Tibial nerve (tissue), 4 donors: ENCODE results near the gene LAT. TPM values are rescaled to one million over a fixed set of nuclear protein-coding genes. Genes with fewer than 3 reads are reported as not detected.

Experiments used
- DNase-seq, 2 donors: peaks; one replicate each; pipeline ENCODE4 v3.0.0-alpha.2; 2019; ENCODE audit warnings: low spot score in 2 of 2
- H3K27ac ChIP-seq, 4 donors: fragments of 200-600 bp; sonication (generic) in 3 of 4; one replicate each; pipeline ENCODE4 v1.5.1; 2017 to 2019; ENCODE audit warnings: mild to moderate bottlenecking in 1 of 4
- H3K27me3 ChIP-seq, 2 donors: fragments of 200-600 bp; sonication (generic) in 1 of 2; one replicate each; pipeline versions ENCODE4 v1.5.1 to v1.6.0; 2017 to 2019
- H3K36me3 ChIP-seq, 3 donors: fragments of 200-600 bp; sonication (generic); one replicate each; pipeline ENCODE4 v1.5.1; 2018 to 2019
- H3K4me1 ChIP-seq, 4 donors: fragments of 200-600 bp; sonication (generic) in 3 of 4; one replicate each; pipeline ENCODE4 v1.5.1; 2017 to 2019
- H3K4me3 ChIP-seq, 4 donors: fragments of 200-600 bp; sonication (generic) in 3 of 4; one replicate each; pipeline ENCODE4 v1.5.1; 2017 to 2019; ENCODE audit warnings: mild to moderate bottlenecking in 1 of 4, moderate library complexity in 1 of 4
- H3K9me3 ChIP-seq, 4 donors: fragments of 200-600 bp; sonication (generic) in 3 of 4; one replicate each; pipeline ENCODE4 v1.5.1; 2017 to 2019
- CTCF ChIP-seq, 5 experiments: fragments of 200-600 bp in 3 of 5; fragments of 450-650 bp in 2 of 5; sonication (generic) in 3 of 5; IDR thresholded peaks; one replicate each; pipeline ENCODE4 v1.5.1; 2016 to 2019; ENCODE audit warnings: antibody characterized with exemption in 5 of 5, mild to moderate bottlenecking in 3 of 5, moderate library complexity in 2 of 5
- EP300 ChIP-seq, 2 donors: sonication (generic); formaldehyde crosslinking; IDR thresholded peaks; one replicate each; pipeline ENCODE4 v1.6.1; 2017; ENCODE audit warnings: antibody characterized with exemption in 2 of 2, mild to moderate bottlenecking in 1 of 2
- POLR2A ChIP-seq, 2 donors: fragments of 450-650 bp; IDR thresholded peaks; one replicate each; pipeline ENCODE4 v1.6.1; 2017; ENCODE audit warnings: antibody characterized with exemption in 2 of 2, mild to moderate bottlenecking in 2 of 2, moderate library complexity in 2 of 2
- WGBS, 2 donors: methylation state at CpG; one replicate each; pipeline ENCODE4 v1.1.5; 2018; 5-methylcytosine and 5-hydroxymethylcytosine counted together
- total RNA-seq, 4 donors: library from RNA; depleted of rRNA; stranded (reverse); fragments of >200 nt; gene quantifications; one replicate each; pipeline ENCODE4 v1.1.0, GENCODE V29; 2016

LAT gene
- total RNA-seq: 10 to 100 TPM in 3 of 4 donors, 1 to 10 TPM in 1; 9.4 to 15.3 (median 12.4) TPM

GRCh38 chr16:28984619-28985135 lies at the start of gene LAT:
LAT (plus strand) TSS chr16:28985052; CDS start chr16:28985418, 366 bp downstream.
- WGBS, 2 donors: 65 to 72% methylated on average over 5 to 23 of the region's 24 CpGs
- H3K4me1 ChIP-seq: no peaks in the 10 kb centered on the region
- peaks cover 2 to 100% (median 19%) of the 10 kb centered on the region in 3 donors for H3K36me3 ChIP-seq
- TF ChIP-seq CTCF (IDR thresholded peaks at IDR 0.05): no peak
- TF ChIP-seq POLR2A (IDR thresholded peaks at IDR 0.05): no peak
- TF ChIP-seq EP300 (IDR thresholded peaks at IDR 0.05): no peak
- H3K27ac ChIP-seq: peak within 1 kb of the TSS in 1 of 4 donors; percentile 50
- no peak for DNase-seq
- peak within 1 kb of the TSS in 2 of 4 donors; percentile 24 to 36 for H3K4me3 ChIP-seq
- no peaks in the 10 kb centered on the region for H3K27me3 ChIP-seq
- peaks cover 0 to 20% (median 0%) of the 10 kb centered on the region in 4 donors for H3K9me3 ChIP-seq

- Histone ChIP-seq H3K27me3 (no peaks in the 10 kb centered on the region), H3K27ac (no peak overlapping the region), H3K4me1 (peaks cover 0 to 14% (median 0%) of the 10 kb centered on the region in 4 donors), H3K36me3 (no peaks in the 10 kb centered on the region), H3K9me3 (no peaks in the 10 kb centered on the region), H3K4me3 (no peak overlapping the region)
- no peak for DNase-seq
- WGBS, 2 donors: 89 to 90% methylated on average over 4 of the region's 4 CpGs
- TF ChIP-seq EP300 (IDR thresholded peaks at IDR 0.05) (no peak), CTCF (IDR thresholded peaks at IDR 0.05) (no peak), POLR2A (IDR thresholded peaks at IDR 0.05) (no peak)
These were observed 49.5 kb upstream of the LAT start for GRCh38 chr16:28935346-28935745.

DNA sequence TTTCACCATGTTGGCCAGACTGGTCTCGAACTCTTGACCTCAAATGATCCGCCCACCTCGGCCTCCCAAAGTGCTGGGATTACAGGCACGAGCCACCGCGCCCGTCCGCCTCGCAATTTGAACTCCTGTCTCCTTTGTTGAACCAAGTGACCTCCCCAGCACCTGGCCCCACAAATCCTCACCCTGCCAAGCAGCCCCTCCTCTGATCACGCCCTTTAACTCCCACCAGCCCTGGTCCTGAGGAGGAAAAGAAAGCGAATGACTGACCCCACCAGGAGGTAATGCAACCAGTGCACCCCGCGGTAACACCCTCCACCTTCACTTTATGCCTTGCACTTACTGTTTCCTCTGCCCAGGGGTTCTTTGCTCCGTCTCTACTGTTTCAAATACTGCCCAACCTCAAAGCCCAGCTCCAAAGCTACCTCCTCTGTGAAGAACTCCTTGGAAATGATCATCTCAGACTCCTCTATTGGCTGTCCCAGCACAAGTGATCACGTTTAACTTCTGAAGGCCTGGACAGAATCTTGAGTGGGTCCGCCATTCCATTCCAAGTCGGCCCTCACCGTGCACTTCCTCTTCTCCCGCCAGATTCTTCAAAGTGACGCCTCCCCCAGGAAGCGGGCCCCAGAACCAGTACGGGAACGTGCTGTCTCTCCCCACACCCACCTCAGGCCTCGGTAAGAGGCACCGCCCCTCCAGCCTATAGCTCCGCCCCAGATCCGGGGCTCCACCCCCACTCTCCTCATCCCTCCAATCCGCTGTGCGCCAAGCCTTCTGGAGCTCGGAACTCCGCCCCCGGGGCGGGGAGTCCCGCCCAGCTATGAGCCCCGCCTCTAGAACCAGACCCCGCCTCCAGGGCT lies 48.7 kb upstream of the LAT start:
- Histone ChIP-seq H3K4me1 (peaks cover 0 to 14% (median 0%) of the 10 kb centered on the region in 4 donors), H3K27ac (no peak overlapping the region), H3K4me3 (peak overlapping the region in 1 of 4 donors; percentile 33), H3K9me3 (no peaks in the 10 kb centered on the region), H3K27me3 (no peaks in the 10 kb centered on the region), H3K36me3 (no peaks in the 10 kb centered on the region)
- TF ChIP-seq CTCF (IDR thresholded peaks at IDR 0.05) (no peak), POLR2A (IDR thresholded peaks at IDR 0.05) (no peak), EP300 (IDR thresholded peaks at IDR 0.05) (no peak)
- DNase-seq: peak; percentile 57 to 73
- WGBS, 2 donors: 29 to 37% methylated on average over 29 to 34 of the region's 36 CpGs

- Histone ChIP-seq H3K36me3 (no peaks in the 10 kb centered on the region), H3K27me3 (no peaks in the 10 kb centered on the region), H3K9me3 (no peaks in the 10 kb centered on the region), H3K4me3 (peak overlapping the region in 1 of 4 donors; percentile 33), H3K4me1 (peaks cover 0 to 14% (median 0%) of the 10 kb centered on the region in 4 donors), H3K27ac (no peak overlapping the region)
- no peak for TF ChIP-seq POLR2A (IDR thresholded peaks at IDR 0.05)
- no peak for TF ChIP-seq CTCF (IDR thresholded peaks at IDR 0.05)
- TF ChIP-seq EP300 (IDR thresholded peaks at IDR 0.05): no peak
- DNase-seq: no peak
- WGBS, 2 donors: 71 to 82% methylated on average over 25 to 26 of the region's 26 CpGs
These were observed 48.1 kb upstream of the LAT start for GRCh38 chr16:28936784-28937155.
